Measurements from ENCODE around the gene ATP6V0D1.
"Not testable (repeated sequence)": the region's sequence is repeated elsewhere in the genome, so short reads cannot be mapped to it uniquely, and the experiment has no call there.

The ATP6V0D1 gene

DNA sequence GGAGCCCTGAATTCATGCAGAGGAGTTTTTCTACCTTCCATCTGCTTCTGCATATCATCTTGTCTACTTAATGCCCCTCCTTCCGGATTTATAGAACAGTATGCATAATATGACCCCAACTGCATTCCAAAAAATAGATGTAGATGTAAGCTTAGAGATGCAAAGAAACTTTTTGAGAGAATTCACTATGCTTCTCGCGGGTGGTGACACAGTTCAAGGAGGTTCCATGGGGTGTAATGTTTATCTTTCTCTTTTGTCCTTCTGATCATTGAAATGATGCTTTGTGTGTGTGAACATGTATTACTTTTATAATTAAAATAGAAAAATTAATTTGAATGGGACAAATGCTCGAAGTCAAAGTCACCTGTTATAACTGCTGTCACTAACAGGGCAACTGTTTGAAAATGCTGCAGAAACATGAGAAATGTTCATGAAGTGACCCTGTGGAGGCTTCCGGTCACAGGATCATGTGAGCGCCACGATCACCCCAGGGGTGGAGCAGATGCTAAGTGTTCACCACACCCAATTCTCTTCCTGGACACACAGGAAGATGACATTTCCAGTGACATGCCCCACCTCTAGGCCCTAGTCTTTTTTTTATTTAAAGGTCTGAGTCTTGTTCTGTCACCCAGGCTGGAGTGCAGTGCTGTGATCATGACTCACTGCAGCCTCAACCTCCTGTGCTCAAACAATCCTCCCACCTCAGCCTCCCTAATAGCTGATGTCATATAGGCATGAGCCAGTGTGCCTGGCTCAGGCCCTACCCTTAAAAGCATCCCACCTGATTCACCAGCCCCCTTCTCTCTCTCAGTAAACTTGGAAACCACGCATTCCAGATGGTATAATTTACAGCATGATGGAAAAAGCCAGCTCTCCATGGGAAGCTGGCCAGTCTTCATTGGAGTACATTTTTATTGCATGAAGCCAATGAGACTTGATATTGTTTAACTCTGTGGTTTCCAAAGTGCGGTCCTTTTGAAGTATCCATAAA lies 23.4 kb upstream of the ATP6V0D1 start:
- DNase-seq (ENCODE audit: low read depth in 2 of 2), result no peak

DNA sequence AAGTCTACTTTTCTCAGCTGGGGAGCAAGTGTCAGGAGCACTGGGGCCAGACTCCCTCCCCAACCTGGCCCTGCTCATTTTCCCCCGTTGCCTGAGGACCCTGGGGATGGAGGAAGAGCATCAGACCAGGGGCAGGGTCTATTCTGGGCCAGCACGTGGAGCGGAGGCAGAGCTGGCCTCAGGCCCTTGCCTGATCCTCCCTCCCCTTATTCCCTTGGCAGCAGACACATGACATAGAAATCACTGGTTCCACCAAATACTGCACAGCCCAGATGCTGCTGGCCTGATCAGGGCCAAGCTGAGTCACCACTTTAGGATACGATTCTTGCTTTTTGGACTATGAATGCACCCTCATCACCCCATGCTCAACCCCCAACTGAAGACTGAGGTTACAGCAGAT lies 18.1 kb upstream of the ATP6V0D1 start:
- DNase-seq (ENCODE audit: low read depth in 2 of 2), result no peak

GRCh38 chr16:67490335-67491096 lies 9.6 kb upstream of the ATP6V0D1 start:
- DNase-seq (ENCODE audit: low read depth in 2 of 2), result no peak

GRCh38 chr16:67489401-67490083 lies 8.6 kb upstream of the ATP6V0D1 start:
- DNase-seq (ENCODE audit: low read depth in 2 of 2), result no peak

GRCh38 chr16:67487561-67487960 lies 6.6 kb upstream of the ATP6V0D1 start:
- DNase-seq (ENCODE audit: low read depth in 2 of 2), result not testable (repeated sequence)

DNA sequence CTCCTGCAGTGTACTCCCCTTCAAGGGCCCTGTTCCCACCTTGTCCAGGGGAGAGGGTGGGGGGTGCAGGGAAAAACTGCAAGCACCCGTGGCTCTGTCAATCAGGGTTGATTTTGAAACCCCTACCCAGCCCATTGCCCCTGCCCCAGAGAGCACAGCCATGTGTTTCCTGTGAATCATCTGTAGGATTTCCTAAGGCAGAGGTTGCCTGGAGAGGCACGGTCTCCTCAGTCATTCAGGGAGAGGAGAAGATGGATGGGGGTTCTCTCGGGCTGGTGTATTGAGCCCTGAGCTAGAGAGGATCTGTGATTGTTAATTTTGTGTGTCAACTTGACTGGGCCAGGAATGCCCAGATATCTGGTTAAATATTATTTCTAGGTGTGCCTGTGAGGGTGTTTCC lies 5.8 kb upstream of the ATP6V0D1 start:
- no peak for DNase-seq (ENCODE audit: low read depth in 2 of 2)

- no peak for DNase-seq (ENCODE audit: low read depth in 2 of 2)
These were observed 3.0 kb upstream of the ATP6V0D1 start for GRCh38 chr16:67483731-67484525.

DNA sequence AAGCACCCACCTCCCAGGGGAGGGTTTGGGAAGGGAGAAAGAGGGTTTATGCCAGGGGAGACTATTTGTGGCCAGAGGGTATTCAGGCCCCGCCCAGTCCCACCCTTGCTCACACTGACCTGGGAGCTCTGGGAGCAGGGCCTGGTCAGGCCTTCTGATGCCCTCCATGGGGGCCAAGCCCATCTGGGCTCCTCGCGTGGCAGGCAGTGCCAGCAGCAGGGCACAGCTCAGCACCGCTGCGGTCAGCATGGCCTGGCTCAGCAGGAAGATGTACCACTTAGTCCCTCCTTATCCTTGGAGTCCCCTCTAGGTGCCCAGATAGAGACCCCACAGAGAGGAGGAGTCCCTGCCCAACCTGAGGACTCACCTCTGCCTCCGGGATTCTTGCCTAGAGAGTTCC lies 2.2 kb upstream of the ATP6V0D1 start, which contains the start of gene AGRP:
TSS of gene AGRP (minus strand) at position 398 of the 400 bp plus-strand sequence. CDS start at position 249, 149 bp downstream.
- DNase-seq (ENCODE audit: low read depth in 2 of 2), result no peak

DNA sequence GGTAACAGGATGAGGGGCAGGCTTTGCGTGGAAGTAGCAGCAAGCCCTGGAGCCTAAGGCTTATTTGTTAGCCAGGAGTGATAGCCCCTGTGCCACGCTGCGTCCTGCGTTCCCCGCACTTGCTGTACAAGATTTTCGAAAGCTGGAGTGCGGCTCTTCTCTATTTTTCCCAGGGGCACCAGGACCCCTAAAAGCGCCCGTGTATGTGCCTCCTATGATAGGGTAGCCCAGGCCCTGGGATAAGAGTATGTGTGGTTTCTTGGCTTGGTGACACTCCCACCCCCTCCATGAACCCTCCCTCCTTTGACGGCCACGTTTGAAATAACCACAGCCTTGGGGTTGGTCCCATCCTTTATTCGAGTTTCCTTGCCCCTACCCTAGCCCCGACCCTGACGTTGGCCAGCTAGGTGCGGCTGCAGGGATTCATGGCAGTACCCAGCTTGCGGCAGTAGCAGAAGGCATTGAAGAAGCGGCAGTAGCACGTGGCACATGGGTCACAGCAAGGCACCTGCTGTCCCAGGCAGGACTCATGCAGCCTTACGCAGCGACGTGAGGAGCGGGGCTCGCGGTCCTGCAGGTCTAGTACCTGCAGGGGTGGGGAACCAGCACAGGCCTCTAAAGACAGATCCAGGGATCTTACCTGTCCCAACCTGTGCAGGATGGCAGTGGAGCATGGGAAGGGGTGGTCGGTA lies 1.4 kb upstream of the ATP6V0D1 start:
- no peak for DNase-seq (ENCODE audit: low read depth in 2 of 2)

DNA sequence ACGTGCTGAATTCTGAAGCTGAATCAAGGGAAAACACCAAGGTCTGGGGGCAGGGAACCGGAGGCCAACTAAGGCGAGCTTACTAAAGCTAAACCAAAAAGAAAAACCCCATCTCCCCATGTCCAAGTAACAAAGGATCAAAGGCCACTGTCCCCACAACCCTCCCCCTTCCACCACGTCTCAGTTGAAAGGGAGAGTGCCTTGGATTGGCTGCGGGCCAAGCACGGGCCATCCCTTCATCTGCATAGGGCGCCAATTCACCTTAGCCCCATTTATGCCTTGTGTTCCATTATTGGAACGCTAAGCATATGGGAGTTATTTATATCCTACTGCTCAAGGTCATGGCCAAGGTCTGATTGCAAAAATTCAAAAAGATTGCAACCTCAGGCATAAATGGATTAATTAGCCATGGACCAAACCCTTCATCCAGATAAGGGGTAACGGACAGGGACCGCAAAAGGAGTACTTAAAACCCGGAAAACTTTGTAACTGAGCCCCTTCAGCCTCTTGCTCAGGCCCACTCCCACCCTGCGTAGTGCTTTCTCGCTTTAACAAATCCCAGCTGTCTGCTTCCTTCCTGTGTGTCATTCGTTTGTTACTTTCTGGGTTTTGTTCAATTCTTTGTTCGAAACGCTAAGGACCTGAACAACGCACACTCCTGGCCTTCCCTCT lies 740 bp upstream of the ATP6V0D1 start:
- peak in 1 of 2 donors; percentile 39 for DNase-seq (ENCODE audit: low read depth in 2 of 2)

DNA sequence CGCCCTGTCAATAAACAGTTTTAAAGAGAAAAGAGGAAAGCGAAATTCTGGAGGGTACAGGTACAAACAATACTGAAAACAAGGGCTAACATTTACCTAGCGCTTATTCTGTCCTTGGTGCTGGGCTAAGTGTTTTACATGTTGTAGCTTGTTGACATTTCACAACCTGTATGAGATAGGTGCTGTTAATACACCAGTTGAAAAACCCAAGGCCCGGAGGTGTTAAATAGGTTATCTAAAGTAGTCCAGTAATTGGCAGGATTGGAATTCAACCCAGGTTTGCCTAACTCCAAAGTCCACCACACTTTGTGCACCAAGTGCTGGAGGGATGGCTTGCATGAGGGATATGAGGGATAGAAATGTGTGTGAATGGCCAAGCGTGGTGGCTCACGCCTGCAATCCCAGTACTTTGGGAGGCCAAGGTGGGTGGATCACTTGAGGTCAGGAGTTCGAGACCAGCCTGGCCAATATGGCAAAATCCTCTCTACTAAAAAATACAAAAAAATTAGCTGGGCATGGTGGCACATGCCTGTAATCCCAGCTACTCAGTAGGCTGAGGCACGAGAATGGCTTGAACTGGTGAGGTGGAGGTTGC lies 2.9 kb downstream of the ATP6V0D1 start:
- no peak for DNase-seq (ENCODE audit: low read depth in 2 of 2)

GRCh38 chr16:67474551-67475455 lies 6.2 kb downstream of the ATP6V0D1 start:
- no peak for DNase-seq (ENCODE audit: low read depth in 2 of 2)

DNA sequence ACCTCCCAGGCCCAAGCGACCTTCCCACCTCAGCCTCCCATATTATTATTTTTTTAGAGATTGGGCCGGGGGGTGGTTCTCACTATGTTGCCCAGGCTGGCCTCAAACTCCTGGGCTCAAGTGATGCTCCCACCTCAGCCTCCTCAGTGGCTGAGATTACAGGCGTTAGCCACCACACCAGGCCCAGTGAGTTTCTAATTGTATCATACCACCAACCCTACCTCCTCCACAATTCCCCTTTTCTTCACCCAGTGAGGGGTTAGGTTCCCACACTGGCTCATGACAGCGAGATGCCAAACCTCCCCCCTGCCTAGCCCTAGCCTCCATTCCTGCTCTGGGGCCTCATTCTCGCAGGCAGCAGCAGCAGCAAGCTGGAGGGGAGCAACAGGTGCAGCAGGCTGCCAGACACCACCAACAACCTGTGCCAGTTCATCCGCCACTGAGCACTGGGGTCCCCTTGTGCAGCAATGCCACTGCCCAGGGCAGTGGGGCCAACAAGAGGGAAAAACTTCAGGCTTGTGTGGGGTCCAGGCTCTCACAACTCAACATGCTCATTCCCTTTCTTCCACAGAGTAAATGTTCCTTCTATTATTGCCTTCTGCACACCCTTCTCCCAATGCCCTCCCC lies 9.1 kb downstream of the ATP6V0D1 start:
- DNase-seq (ENCODE audit: low read depth in 2 of 2), result no peak

GRCh38 chr16:67470359-67470758 lies 10.6 kb downstream of the ATP6V0D1 start:
- DNase-seq (ENCODE audit: low read depth in 2 of 2), result no peak

- DNase-seq (ENCODE audit: low read depth in 2 of 2), result no peak
These were observed 12.2 kb downstream of the ATP6V0D1 start for GRCh38 chr16:67468731-67469130.

DNA sequence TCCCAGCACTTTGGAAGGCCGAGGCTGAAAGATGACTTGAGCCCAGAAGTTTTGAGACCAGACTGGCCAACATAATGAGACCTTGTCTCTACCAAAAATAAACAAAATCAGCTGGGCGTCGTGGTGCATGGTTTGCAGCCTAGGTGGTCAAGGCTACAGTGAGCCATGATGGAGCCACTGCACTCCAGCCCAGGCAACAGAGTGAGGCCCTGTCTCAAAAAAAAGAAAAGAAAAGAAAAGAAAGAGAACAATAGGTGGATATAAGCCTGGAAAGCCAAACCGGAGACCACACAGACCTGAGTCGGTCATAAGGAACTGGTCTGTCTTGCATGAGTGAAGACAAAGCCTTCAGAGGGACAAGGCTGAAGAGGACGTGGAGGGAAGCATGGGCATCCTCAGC lies 14.4 kb downstream of the ATP6V0D1 start:
- no peak for DNase-seq (ENCODE audit: low read depth in 2 of 2)

DNA sequence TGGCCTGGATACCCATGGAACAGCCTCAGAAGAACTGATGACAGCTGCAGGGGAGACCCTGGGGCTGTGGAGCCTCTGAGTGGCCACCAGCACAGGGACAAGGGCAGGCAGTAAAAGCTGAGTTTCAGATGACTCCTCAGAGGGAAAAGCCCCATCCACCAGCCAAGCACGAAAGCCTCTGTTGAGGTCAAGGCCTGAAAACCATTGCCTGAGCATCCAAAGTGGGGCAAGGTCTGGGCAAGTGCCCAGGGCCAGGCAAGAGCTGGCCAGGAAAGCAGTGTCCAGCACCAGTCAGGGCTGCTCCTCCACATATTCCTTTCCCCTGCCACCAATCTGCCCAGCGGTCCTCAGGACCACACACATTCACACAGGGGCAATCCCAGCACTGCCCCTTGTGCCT lies 16.4 kb downstream of the ATP6V0D1 start:
- DNase-seq (ENCODE audit: low read depth in 2 of 2), result no peak

DNA sequence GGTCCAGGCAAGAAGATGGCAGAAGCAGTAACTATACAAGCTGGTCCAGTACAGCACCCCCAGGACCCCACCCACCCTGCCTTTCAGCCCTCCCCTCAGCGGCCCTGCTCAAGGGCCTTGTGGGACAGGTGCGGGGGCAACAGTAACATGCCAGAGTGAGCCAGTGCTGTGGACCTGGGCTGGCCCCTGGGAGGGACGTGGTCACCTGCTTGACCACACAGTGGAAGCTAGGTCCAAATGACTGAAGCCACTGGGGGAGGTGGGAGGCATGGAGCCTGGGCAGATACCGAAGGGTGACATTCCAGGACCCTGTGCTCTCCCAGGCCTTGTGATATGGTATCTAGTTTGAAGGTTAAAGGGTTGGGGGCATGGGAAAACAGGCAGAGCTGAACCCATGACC lies 17.3 kb downstream of the ATP6V0D1 start:
- DNase-seq (ENCODE audit: low read depth in 2 of 2), result no peak
